GM21447 (cell line): ENCODE measurements around the gene SPRY4.
"Not testable (repeated sequence)": the region's sequence is repeated elsewhere in the genome, so short reads cannot be mapped to it uniquely, and the experiment has no call there.

Experiments used
- ATAC-seq: cut with Tn5 transposase; IDR thresholded peaks from one replicate; pipeline ENCODE4 v1.9.1; 2021; ENCODE audit not compliant: unreplicated experiment

SPRY4 gene

DNA sequence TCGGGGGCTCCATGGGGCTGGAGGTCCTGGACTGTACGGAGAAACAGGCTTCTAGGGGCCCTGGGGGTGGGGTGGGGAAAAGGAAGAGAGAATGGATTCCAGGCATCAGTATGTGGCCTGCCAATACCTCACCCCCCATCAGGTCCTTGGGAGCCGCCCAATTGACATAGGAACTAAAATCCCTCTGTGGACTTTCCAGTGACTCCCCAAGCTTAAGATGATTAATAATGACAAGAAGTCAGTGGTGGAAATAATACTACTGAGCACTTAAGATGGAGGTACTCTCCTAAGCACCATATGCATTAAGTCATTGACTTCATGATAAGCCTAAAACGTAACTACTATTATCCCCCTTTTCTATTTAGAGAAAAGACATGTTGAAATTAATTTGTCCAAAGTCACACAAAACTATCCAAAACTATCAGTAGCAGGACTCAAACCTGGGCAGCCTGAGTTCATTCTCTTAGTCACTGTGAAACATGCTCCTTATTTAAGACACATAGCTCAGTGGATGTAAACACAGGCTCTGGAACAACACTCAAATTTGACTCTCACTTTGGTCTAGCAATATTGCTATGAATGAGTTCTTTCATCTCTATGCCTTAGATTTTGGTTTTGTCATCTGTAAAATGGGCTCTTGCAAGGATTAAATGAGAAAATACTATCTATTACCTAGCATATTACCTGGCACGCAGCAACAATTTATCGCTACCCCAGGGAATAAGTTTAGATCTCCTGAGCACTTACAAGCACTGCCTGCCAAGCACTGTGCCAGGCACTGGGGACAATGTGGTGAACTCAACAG, 9.5 kb downstream of the SPRY4 start:
- ATAC-seq = no peak

DNA sequence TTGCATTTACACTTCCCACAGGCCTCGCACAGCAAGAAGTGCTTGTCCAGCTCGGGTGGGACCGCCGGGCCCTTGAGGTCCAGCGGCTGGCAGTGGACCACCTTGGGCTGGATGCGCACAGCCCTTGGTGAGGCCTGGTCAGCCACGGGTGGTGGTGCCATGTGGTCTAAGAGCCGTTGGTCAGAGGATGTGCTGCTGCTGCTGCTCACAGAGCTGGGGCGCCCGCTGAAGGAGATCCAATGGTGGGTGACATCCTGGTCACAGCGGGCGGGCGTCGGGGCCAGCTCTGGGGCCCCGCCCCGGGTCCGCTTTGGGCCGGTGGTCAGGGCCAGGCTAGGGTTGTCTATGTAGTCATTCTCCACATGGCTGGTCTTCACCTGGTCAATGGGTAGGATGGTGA, 10.2 kb downstream of the SPRY4 start:
- ATAC-seq = no peak

GRCh38 chr5:142314109-142314508, 10.7 kb downstream of the SPRY4 start:
- no peak for ATAC-seq

- no peak for ATAC-seq
Measured at GRCh38 chr5:142313682-142314081, 11.1 kb downstream of the SPRY4 start.

GRCh38 chr5:142313275-142313674, 11.5 kb downstream of the SPRY4 start:
- no peak for ATAC-seq

DNA sequence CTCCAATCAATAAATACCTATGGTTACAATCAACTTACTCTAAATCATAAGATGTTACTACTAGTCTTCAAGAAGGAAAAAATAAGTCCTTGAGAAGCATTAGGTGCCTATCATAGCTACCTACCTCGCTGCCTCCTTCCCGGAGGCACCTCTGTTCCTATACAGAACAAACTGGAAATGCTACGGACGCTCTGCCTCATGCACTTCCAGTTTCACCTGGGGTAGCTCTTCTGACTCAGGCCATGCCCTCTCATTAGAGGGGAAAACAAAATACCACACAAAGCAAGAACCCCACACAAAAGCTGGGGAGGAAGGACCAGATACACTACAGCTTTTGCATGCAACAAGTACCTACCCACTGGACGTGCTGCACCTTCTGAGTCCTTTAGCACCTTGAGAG, 12.4 kb downstream of the SPRY4 start:
- ATAC-seq = no peak

GRCh38 chr5:142311725-142312124, 13.1 kb downstream of the SPRY4 start:
- ATAC-seq = no peak

- no peak for ATAC-seq
Measured at GRCh38 chr5:142310803-142311202, 14.0 kb downstream of the SPRY4 start.

DNA sequence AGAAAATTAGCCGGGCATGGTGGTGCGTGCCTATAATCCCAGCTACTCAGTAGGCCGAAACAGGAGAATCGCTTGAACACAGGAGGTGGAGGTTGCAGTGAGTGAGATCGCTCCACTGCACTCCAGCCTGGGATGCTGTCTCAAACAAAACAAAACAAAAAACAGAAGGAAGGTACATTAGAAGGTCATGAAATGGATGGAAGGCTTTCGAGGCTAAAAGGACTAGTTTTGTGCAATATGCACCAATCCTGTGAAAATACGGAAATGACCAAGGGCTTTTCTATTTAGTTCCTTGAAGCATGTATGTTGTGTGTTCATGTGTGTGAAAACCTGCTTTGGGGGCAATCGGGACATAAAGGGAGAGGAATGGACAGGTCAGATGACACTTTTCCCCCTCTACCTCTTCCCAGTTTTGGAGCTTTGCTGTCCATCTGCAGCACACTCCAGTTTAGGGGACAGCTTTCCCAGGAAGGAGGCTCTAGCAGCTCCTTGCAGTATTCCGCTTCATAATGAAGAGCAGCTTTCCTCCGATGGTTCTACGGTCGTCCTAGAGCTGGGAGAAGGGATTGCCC, 15.0 kb downstream of the SPRY4 start:
- no peak for ATAC-seq

DNA sequence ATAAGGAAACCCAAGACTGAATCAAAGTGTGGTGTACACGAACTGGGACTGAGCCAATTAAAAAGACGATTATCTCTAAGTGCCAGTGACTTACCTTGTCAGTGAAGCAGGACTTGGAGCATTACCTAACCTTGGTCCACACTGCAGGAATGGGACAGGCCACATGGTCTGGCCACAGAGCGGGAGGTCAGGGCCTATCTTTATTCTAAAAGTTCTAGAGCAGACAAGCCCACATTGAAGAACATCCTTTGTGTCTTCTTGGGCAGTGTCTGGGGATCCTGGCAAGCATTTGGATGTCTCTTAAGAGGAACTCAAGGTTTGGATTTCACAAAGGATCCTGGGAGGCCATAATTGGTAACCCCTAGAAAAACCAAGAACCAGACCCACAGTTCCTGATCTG, 16.5 kb downstream of the SPRY4 start:
- ATAC-seq = no peak

GRCh38 chr5:142307146-142307890, 17.5 kb downstream of the SPRY4 start:
- no peak for ATAC-seq

GRCh38 chr5:142306077-142306502, 18.7 kb downstream of the SPRY4 start:
- no peak for ATAC-seq

DNA sequence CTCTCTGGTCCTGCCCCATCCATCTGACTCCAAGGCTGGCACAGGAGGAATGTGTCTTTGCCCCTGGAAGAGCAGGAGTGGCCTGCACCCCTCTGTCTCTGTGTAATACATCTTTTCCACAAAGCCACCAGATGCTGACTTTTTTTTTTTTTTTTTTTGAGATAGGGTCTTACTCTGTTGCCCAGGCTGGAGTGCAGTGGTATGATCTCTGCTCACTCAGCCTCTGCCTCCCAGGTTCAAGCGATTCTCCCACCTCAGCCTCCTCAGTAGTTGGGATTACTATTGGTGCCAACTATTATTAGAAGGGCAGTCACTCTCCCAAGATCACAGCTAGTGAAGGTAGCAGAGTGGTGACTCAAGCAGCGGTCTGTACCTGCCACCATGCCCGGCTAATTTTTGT, 19.6 kb downstream of the SPRY4 start:
- ATAC-seq = no peak

- no peak for ATAC-seq
Measured at GRCh38 chr5:142304013-142304701, 20.7 kb downstream of the SPRY4 start.

DNA sequence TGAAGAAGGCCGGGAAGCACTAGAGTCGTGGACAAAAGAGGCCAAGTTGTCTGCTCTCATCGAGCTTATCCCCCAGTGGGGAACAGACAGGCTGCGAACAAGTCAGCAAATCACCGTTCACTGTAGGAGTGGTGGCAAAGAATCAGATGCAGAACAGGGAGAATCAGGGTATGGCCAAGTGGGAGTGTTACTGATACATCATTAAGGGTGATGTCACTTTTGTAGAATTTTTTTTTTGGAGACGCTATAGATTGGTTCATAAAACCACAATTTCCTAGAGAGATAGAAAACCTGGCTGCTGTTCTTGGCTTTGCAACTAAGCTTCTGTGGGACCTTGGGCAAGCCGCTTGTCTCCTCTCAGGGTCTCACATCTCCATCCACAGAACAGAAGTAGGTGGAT, 21.3 kb downstream of the SPRY4 start:
- ATAC-seq = no peak

DNA sequence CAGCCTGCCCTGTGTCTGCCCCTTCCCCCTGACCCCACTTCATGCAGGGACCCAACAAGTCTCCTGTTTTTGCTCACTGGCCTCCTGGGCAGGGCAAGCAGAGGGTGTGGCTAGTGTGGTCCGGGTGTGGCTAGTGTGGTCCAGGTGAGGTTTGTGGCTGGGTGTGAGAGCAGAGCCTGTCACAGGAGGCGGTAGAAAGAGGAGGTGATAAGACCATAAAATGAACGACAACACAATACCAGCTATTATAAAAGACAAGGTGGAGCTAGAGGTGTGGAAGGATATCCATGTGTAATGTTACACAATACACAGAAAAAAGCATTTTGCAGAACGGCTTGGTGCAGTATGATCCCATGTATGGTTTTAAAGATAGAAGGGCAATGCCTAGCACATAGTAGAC, 23.3 kb downstream of the SPRY4 start:
- no peak for ATAC-seq

GRCh38 chr5:142300677-142301076, 24.1 kb downstream of the SPRY4 start:
- no peak for ATAC-seq

DNA sequence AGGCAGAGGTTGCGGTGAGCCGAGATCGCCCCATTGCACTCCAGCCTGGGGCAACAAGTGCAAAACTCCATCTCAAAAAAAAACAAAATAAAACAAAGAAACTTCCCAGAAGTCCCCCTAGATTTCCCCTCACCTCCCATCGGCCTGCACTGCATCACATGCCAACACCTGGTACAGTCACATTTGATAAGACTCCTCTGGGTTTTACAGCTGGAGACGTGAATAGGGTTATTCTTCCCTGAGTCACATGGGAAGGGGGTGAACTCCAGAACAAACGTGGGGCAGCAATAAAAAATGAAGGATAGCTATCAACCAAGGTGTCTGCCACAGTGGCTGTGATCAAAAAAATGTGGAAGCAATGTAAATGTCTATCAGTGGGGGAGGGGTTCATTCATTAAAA, 26.0 kb downstream of the SPRY4 start:
- no peak for ATAC-seq

GRCh38 chr5:142297786-142298185, 27.0 kb downstream of the SPRY4 start:
- ATAC-seq = not testable (repeated sequence)

- ATAC-seq = no peak
Measured at GRCh38 chr5:142296914-142297417, 27.9 kb downstream of the SPRY4 start.
